Measurements from ENCODE around the gene RALGAPA2.

The RALGAPA2 gene

DNA sequence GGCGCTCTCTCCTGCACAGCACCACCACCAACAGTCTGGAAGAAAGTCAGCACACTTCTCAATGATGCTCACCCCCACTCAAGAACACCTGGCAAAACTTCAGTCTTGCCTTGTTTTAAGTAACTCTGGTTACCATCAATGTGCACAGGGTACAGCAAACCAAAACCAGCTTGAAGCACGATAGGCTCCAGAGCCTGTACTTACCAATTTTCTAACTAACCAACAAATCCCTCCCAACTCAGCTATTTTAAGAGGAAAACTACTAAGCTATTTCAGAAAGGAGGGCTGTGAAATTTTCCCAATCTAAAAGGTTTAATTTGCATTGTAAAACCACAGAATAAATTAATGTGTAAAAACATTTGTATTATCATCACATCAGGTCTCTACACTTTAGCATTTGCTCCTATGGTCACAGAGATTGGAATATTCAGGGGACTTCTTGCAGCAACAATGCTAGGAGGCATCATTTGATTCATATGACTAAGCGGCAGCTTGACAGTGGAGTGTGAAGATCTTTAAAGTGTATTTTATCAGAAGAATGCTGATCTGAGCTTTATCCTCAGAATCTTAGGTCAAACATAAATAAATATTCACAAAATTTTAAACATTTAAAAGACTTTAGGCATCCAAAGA lies 82.8 kb downstream of the RALGAPA2 start:
- no peak for DNase-seq (ENCODE audit: low read depth)

DNA sequence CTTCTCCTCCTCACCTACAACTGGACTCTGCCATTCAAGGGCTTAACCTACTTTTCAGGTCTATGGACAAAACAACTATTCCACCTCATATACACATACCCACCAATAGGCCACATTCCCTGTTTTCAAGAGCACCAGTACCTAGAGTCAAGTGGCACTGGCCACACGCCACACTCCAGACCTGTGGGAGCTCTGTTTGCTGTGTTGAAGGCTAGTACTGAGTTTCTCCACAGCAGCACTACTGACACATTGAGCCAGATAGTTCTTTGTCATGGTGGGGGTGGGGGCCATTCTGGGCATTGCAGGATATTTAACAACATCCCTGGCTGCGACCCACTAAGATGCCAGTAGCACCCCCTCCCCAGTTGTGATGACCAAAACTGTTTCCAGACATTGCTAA lies 84.1 kb downstream of the RALGAPA2 start:
- DNase-seq (ENCODE audit: low read depth) = no peak

DNA sequence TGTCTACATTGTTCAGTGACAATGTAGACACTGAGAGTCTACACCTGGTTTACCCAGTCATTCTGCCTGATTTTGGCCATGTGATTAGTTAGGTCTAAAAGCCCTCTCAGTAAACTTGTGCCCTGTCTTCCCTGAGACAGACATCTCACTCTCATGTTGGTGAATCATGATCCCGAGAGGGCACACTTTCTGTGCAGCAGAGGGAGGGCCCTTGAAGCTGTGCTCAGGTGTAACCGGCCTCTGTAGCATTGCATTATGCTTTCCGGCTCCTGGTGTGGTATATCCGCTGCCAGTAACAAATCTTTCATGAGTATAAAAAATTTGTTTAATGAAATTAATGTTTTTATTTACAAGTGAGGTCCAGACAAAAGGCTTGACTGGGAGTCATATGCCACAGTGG lies 85.0 kb downstream of the RALGAPA2 start:
- no peak for DNase-seq (ENCODE audit: low read depth)

DNA sequence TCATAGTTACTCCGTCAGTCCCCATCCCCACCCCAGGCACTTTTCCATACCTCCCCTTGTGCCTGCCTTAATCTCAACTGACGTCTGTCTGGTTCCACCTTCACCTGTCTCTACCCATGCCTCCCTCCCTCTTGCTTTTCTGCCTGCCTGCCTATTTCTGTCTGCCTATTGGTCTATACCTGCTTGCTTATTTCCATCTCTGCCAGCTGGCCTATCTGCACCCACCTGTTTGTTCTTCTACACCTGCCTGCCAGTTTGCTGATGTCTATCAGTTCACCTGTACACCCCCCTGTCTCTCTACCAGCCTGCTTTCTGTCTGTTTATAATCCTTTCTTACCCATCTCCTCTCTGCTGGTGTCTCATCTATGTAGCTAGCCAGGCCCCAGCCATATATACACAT lies 87.5 kb downstream of the RALGAPA2 start:
- no peak for DNase-seq (ENCODE audit: low read depth)

DNA sequence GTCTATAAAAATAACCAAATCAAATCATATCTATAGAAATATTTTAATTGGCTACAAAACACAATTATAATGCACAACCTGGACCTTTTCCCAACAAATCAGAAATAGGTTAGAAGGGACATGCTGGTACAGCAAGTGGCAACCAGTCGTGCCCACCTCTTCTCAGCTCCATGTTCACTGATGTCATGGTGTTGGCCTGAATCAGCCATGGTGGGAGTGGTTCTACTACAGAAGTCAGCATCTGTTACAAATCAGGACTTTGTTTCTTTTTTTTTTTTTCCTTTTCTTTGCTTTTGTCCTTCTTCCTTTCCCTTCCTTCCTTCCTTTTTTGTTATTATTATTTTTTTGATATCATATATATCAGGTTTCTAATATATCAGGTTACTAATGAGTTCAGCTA lies 91.2 kb downstream of the RALGAPA2 start:
- no peak for DNase-seq (ENCODE audit: low read depth)

DNA sequence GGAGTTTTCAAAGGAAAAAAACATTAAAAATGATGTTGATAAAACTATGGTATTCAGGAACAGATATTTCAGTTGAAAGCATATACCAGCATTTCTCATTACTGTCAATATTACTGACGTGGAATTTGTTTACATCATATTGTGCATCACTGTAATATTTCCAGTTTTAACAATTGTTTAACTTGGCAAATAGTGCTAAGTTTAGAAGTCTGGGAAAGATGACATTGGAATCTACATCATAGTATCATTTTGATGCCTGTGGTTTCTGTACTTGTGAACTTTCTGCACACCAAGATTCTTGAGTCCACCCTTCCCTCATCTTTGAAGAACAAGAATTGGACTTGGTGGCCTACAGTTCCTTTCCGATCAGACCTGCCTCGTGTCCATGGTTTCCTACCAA lies 98.1 kb downstream of the RALGAPA2 start:
- DNase-seq (ENCODE audit: low read depth) = no peak

DNA sequence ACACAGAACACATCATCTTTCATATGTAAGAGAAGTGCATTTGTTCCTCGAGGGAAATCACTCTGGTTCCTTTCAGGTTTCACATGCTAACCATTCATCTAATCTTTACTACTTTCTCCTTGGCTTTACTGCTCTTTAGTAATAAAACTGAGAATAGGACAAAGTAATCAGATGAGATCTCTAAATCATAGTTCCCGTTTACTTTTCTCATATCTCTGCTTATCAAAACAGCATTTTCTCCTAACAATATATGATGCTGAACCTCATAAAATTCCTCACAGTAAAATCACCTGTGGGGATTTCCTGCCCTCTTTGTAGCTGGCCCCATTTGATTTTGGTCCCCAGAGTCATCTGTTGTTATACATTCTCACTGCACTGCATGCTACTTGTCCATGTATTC lies 100.2 kb downstream of the RALGAPA2 start:
- DNase-seq (ENCODE audit: low read depth) = no peak

DNA sequence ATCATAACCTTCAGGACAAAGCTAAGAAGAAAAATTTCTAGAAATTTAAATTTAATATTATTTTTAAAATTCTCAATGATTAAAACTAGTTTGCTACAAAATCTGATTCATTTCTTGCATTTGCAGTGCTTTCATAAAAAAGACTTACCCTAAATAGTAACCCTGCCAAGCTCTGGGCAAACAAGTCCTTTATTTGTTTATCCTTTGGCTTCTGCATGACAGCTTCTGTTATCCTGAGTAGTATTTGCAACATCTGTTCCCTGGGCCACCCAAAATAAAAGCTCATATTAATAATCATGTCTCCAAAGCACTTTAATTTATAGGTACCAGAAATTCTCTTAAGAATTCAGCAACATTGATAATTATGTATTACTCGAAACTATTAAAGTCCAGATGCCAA lies 101.3 kb downstream of the RALGAPA2 start:
- DNase-seq (ENCODE audit: low read depth) = no peak

DNA sequence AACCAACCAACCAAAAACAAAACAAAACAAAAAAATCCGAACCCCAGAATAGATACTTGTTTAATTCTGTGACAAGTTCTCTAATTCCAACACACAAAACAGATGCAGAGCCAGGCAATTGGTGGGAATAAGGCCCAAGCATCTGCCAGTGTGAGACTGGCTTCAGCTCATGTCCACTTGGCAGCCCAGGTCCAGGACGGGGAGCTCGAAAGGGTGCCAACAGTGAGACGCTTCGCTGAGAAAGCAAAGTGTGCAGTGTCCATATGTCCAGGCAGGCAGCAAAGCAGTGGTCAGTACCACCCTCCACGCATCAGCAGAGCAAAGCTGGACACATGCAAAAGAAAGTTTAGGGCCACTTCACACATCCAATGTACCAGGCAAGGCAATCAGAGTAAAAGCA lies 102.9 kb downstream of the RALGAPA2 start:
- DNase-seq (ENCODE audit: low read depth) = no peak

DNA sequence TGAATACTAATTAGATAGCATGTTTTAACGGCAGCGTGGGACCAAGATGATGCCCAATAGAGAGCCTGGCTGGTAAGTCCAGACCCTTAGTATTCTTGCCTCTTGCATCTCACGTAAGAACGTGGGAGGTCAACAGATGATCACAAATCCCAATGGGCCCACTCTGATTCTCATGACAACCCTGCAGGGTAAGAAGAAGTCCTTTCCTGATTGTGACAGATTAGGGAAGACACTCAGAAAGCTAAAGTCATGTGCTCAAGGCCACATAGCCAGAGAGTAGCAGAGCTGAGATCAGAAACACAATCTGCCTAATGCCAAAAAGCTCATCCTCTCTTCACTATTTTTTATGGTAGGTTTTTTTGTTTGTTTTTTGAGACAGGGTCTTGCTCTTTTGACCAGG lies 103.8 kb downstream of the RALGAPA2 start:
- DNase-seq (ENCODE audit: low read depth) = no peak

DNA sequence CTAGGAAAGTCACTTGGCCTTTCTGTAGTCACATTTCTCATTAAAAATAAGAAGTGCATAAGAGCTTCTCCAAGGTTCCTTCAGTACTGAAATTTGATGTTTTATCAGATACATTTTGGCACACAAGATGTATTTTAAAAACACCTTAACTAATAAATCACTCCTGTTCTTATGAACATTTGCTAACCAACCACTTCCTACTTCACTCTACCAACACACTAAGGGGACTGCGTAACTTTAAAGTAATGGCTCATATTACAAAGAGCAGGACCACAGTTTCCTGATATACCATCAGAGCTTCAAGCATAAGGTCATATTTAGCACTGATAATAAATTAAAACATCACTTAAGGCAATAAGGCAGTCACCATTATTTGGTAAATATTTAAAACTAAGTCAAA lies 104.4 kb downstream of the RALGAPA2 start:
- DNase-seq (ENCODE audit: low read depth) = no peak

DNA sequence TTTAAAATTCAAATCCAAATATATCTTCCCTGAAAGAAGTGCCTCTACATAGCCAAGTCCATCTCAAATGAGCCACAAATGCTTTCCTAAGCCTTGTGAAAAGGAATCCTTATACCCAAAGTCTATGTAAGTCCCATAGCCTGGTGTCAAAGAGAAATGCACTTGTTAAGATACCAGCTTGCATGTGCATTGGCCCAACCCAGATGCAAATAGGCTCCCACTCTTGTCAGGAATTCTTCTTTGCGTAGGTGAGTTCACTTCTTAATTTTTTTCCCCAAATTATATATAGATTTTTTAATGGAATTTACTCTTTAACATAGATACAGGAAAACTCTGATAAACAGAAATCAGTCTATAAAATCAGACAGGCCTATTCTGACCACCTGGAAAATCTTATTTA lies 105.6 kb downstream of the RALGAPA2 start:
- no peak for DNase-seq (ENCODE audit: low read depth)

DNA sequence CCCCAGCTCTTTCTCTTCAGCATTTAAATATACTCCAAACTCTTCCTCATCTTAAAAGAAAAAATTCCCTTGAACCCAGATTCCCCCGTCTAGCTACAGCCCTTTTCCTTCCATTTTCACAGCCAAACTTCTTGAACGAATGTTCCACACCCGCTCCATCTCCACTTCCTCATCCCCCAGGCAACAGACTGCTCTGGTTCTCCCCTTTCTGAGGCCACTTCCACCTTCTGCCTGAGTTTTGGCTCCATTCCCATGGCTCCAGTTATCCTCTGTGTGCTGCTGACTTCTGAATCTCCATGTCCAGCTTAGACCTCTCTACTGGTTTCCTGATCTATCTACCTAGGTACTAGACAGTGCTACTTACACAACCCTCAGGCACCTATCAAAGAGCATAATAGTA lies 106.4 kb downstream of the RALGAPA2 start:
- no peak for DNase-seq (ENCODE audit: low read depth)

DNA sequence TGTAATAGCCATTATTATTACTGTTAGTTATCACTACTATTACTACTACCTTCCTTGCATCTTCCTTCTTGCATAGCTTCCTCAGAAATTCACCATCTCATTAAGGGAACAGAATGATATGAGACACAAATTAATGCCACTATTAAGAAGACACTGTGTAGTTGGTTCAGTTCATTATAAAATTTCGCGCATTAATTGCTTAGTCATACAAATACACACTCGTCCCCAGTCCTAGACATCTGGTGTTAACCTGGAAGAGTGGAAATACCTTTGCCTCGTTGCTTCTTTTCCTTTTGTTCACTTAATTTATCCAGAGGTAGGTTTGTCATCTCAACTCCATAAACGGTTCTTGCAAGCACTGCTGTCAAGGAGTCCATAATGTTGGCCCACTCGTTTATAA lies 107.5 kb downstream of the RALGAPA2 start:
- DNase-seq (ENCODE audit: low read depth) = no peak

DNA sequence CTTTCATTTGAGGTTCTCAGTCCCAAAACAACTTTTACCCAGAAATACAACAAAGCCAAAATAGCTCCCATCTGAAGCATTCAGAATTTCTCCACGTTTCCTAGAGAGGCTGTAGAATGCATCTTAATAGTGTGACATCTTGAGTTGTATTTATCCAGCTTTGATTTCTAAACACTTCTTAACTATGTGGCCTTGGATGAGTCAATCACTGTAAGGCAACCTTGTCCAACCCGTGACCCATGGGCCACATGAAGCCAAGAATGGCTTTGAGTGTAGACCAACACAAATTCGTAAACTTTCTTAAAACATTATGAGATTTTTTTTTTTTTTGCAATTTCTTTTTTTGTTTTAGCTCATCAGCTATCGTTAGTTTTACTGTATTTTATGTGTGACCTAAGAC lies 108.1 kb downstream of the RALGAPA2 start:
- no peak for DNase-seq (ENCODE audit: low read depth)

DNA sequence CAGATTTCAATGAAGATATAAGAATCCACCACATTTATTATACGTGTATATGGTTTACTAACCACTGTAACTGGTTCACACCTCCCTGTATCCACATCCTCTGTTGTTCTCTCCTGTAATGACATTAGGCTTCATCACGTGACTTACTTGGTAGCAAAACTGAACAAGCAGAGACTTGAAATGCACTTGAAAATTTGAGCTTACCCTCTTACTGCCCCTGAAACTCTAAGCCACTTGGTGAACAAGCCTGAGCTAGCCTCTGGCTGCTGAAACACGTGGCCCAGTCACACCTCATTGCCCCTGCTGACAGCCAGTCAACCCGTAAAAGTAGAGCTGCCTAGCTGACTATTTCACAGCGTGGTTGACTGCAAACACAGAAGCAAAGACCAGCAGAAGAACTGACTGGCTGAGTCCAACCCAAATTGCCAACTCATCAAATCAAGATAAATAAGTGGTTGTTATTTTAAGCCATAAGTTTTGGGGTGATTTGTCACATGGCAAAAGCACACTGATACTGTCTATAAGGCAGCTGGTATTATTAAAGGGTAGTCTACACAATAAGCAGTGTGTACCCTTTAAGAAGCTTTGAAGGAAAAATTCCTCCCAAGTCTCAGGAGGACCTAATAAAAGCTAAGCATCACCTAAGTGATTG lies 109.0 kb downstream of the RALGAPA2 start:
- no peak for DNase-seq (ENCODE audit: low read depth)

DNA sequence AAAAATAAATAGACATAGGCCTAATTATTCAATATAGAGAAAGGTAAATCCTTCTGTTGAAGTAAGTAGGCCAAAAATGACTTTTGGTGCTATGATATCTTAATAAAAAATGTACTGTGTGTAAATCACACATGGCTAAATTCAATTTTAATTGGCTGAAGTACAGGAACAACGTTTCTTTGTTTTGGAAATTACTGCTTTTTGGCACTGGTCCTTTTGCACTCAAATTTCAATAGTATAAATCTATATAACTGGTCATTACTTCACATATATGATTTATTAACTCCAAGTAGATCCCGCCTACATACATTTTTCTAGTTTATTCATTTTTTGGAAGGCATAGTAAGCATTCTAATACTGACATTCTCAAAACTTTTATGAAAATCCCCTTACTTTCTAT lies 114.5 kb downstream of the RALGAPA2 start:
- DNase-seq (ENCODE audit: low read depth) = no peak

DNA sequence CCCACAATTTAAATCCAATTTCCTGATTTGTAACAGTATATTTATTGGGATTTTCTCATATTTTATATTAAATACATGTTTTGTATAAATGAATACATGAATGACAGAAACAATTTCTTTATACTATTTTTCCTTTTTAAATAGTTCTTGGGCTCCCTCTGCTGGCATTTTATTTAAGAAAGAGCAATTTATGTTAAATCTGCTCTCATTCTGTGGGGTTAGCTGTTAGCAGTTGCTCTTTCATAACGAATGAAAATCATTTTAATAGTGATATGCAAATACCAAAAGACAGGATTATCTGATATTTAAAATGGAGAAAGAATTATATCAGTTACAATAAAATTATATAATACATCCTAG lies 118.3 kb downstream of the RALGAPA2 start:
- DNase-seq (ENCODE audit: low read depth) = peak; percentile 12

DNA sequence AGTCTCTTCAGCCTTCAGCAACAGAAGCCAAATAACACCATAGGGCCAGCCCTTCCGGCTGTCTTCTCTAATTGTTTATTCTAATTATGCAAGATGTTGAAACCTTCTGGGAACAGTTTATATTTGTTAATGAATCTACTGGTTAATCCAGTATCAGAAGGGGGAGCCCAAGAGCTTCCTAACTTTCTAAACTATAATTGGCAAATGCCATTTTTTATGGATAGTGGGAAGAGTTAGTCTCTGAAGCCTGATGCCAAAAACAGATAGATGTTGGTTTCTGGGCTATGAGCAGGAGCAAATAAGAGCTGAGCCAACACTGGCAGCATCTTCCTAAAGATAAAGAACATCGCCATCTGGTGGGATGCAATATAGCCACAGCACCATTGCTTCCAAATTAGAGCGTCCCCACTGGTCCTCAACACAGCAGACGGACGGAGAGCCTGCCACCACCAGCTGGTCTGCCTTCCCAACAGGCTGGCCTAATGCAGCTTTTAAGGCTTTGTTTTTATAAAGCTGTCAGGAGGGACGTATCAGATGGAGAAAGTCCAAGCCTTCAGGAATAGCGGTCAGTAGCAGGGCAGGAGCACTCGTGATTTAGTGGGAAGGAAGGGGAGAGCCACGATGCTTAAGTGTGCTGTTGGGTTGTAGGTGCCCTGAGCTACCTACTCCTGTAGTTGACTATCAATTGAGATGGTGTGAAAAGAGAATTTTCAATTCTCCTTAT lies 118.8 kb downstream of the RALGAPA2 start:
- peak; percentile 48 for DNase-seq (ENCODE audit: low read depth)

DNA sequence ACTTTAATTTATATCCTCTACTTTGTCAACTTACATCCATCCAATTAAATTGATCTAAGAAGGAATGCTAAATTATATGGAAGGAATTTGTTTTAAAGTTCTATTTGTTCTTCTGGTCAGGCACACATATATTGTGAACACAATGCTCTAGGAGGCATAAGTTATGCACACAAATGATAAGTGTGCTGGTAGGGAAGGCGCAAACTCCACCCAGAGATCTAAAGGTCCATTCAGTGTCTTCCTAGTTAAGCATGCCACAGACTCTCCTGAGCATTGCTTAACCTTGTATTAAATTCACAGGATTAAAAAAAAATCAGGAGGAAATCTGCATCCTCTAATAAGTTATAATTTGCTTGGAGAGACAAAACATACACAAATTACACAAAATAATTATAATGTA lies 127.3 kb downstream of the RALGAPA2 start:
- no peak for DNase-seq (ENCODE audit: low read depth)

DNA sequence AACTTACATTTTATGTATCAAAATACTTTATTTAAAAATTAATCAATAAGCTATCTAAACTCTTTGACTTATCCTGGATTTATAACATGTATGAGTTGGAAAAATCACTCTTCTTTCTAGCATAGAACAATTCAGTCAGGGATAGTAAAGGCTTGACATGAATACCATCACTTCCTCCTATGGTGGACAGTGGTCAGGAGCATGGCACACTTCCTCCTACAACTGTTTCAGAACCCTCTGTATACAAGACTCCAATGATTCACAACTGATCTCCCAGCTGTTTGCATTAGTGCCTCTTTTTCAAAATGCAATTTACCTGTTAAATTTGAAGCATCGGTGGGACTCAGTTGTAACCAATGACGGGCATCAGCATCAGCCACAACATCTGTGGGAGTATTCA lies 129.7 kb downstream of the RALGAPA2 start:
- no peak for DNase-seq (ENCODE audit: low read depth)

DNA sequence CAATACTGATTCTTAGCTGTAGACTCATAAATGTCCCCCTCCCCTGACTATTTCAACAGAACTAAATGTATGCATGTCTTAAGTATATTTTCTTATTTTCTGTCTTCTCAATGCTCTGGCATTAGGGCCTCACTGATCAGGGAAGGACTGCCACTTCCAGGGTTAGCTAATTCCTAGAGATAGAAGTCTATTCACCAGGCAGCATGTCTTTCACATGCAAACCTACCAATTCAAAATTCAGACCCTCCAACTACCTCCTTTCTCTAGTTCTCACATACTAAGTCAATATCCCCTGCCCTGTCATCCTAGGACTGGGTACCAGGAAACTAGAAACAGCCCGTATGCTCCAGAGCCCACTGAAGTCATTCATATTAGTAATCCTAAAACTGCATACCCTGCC lies 132.3 kb downstream of the RALGAPA2 start:
- no peak for DNase-seq (ENCODE audit: low read depth)

DNA sequence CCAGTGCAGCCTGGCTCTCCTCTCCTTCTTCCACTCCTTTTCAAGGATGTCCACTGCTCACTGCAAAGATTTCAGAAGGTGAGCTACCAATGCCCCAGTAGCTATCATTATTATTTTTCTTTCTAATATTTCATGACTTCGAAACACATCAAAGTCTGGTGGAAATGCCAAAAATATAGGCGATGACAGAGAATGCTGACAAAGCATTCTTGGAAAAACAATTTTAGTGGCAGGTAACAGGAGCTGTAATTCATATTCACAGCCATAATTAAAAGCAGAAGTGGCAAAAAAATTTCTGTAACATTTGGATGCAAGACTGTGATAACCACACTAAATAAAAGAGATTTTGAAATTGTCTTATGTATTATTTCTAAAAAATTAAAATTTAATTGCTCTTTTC lies 133.6 kb downstream of the RALGAPA2 start:
- no peak for DNase-seq (ENCODE audit: low read depth)

DNA sequence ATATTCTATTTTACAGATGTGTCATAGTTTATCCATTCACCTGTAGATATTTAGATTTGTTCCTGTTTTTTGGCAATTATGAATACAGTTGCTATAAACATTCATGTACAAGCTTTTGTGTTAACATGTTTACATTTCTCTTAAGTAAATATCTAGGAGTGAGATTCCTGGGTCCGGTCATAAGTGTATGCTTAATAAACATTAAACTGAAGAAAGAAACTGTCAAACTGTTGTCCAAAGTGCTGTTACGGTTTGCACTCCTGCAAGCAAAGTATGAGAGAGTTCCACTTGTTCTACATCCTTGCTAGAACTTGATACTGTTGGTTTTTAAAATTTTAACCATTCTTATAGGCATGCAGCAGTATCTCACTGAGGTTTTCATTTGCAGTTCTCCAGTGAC lies 138.6 kb downstream of the RALGAPA2 start:
- no peak for DNase-seq (ENCODE audit: low read depth)

All from fibroblast of the conjunctiva (primary cell).